Stimulated activated CD8-positive, alpha-beta memory T cell treated with anti-CD3 and anti-CD28 coated beads, Interleukin-7, amount 100 ng/mL, for 1 hour (primary cell): Measurements from ENCODE around the gene C6orf89.
"Not testable (repeated sequence)": the region's sequence is repeated elsewhere in the genome, so short reads cannot be mapped to it uniquely, and the experiment has no call there.

Source experiments
- DNase-seq, 2 donors: peaks; one replicate each; pipeline ENCODE4 v3.0.0-alpha.2; 2020; ENCODE audit warnings: low read depth in 2 of 2

Gene C6orf89

GRCh38 chr6:36947570-36948351, 62.0 kb downstream of the C6orf89 start:
- no peak for DNase-seq

GRCh38 chr6:36949076-36949475, 63.3 kb downstream of the C6orf89 start:
- DNase-seq = not testable (repeated sequence)

- DNase-seq = no peak
Observed at GRCh38 chr6:36949636-36950035, 63.9 kb downstream of the C6orf89 start.

- no peak for DNase-seq
Observed at GRCh38 chr6:36953931-36954261, 68.1 kb downstream of the C6orf89 start.

GRCh38 chr6:36954262-36954931, 68.6 kb downstream of the C6orf89 start, which contains the start of gene PI16:
Gene PI16, plus strand, starts transcription at chr6:36954738. Its CDS starts 23 bp downstream, at chr6:36954761.
- DNase-seq = no peak

GRCh38 chr6:36955136-36955535, 69.4 kb downstream of the C6orf89 start:
- DNase-seq = no peak

GRCh38 chr6:36955671-36956445, 70.1 kb downstream of the C6orf89 start:
- no peak for DNase-seq

GRCh38 chr6:36956446-36956820, 70.7 kb downstream of the C6orf89 start:
- DNase-seq = no peak

GRCh38 chr6:36957773-36958271, 72.1 kb downstream of the C6orf89 start:
- no peak for DNase-seq

- DNase-seq = no peak
Observed at GRCh38 chr6:36958775-36959554, 73.2 kb downstream of the C6orf89 start.

- DNase-seq = no peak
Observed at GRCh38 chr6:36959555-36960250, 74.0 kb downstream of the C6orf89 start.

GRCh38 chr6:36961441-36962435, 76.0 kb downstream of the C6orf89 start:
- no peak for DNase-seq

GRCh38 chr6:36962874-36963273, 77.1 kb downstream of the C6orf89 start:
- DNase-seq = peak; percentile 53 to 58

- DNase-seq = no peak
Observed at GRCh38 chr6:36963451-36964290, 77.9 kb downstream of the C6orf89 start.

GRCh38 chr6:36964349-36964748, 78.6 kb downstream of the C6orf89 start:
- DNase-seq = no peak

- DNase-seq = no peak
Observed at GRCh38 chr6:36964908-36965307, 79.2 kb downstream of the C6orf89 start.

- DNase-seq = no peak
Observed at GRCh38 chr6:36967301-36967700, 81.5 kb downstream of the C6orf89 start.

- no peak for DNase-seq
Observed at GRCh38 chr6:36967757-36968156, 82.0 kb downstream of the C6orf89 start.
